HL-60 (cell line): ENCODE results near the gene KHSRP.

Source experiments
- CTCF ChIP-seq: IDR thresholded peaks from one replicate; pipeline ENCODE4 v1.5.1; 2011; ENCODE audit warnings: low read length, control low read depth, inconsistent platforms; ENCODE audit not compliant: insufficient read depth
- POLR2AphosphoS5 ChIP-seq: IDR thresholded peaks from 2 replicates; pipeline ENCODE4 v1.6.1; 2012; ENCODE audit warnings: low read depth
- SPI1 ChIP-seq: IDR thresholded peaks from 2 replicates; pipeline ENCODE4 v1.6.1; 2012; ENCODE audit warnings: low read depth, mild to moderate bottlenecking, borderline replicate concordance

- TF ChIP-seq CTCF (no peak), POLR2AphosphoS5 (no peak), SPI1 (no peak)
Measured at GRCh38 chr19:6381030-6381750, 43.4 kb downstream of the KHSRP start.
